Body of pancreas (tissue), 4 donors: Measurements from ENCODE around the gene SOD3.

ENCODE experiments used
- POLR2A ChIP-seq, 3 donors: fragments of 450-650 bp; IDR thresholded peaks; one replicate each; pipeline ENCODE4 v1.6.1; 2016; ENCODE audit warnings: antibody characterized with exemption in 3 of 3, mild to moderate bottlenecking in 2 of 3
- TF ChIP-seq, protein P1 (sequence below), 7 experiments: fragments of 450-650 bp in 4 of 7; fragments of 200-600 bp in 3 of 7; sonication (generic) in 3 of 7; IDR thresholded peaks; one replicate each; pipeline ENCODE4 v1.5.1; 2016 to 2019; ENCODE audit warnings: antibody characterized with exemption in 7 of 7

DNA sequence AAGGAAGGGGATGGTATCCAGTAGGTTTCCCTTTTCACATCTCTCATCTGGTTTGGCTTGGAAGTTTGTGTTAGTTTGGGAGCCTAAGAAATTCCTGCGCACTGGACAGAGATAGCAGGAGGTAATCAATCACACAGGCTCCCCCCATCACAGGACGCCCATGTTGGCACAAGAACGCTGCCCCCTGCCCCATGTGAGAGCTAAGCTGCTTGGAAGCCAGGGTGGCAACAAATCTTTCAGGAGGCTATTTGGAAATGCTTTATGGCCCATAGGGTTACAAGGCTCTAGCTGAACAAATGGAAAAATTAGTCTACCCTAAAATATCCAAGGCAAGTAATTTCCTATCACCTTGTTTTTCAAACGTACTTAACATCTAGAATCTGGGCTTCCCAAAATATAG, 54.0 kb downstream of the SOD3 start:
- TF ChIP-seq, protein P1, sequence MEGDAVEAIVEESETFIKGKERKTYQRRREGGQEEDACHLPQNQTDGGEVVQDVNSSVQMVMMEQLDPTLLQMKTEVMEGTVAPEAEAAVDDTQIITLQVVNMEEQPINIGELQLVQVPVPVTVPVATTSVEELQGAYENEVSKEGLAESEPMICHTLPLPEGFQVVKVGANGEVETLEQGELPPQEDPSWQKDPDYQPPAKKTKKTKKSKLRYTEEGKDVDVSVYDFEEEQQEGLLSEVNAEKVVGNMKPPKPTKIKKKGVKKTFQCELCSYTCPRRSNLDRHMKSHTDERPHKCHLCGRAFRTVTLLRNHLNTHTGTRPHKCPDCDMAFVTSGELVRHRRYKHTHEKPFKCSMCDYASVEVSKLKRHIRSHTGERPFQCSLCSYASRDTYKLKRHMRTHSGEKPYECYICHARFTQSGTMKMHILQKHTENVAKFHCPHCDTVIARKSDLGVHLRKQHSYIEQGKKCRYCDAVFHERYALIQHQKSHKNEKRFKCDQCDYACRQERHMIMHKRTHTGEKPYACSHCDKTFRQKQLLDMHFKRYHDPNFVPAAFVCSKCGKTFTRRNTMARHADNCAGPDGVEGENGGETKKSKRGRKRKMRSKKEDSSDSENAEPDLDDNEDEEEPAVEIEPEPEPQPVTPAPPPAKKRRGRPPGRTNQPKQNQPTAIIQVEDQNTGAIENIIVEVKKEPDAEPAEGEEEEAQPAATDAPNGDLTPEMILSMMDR (IDR thresholded peaks at IDR 0.05), result no peak
- TF ChIP-seq POLR2A (IDR thresholded peaks at IDR 0.05), result no peak
